NCI-H2107 (cell line): ENCODE results near the gene XCR1.
"Not testable (repeated sequence)": the region's sequence is repeated elsewhere in the genome, so short reads cannot be mapped to it uniquely, and the experiment has no call there.

Experiments
- DNase-seq: peaks from one replicate; lab custom pipeline; 2025; lab: John Stamatoyannopoulos, UW

Gene XCR1, protein sequence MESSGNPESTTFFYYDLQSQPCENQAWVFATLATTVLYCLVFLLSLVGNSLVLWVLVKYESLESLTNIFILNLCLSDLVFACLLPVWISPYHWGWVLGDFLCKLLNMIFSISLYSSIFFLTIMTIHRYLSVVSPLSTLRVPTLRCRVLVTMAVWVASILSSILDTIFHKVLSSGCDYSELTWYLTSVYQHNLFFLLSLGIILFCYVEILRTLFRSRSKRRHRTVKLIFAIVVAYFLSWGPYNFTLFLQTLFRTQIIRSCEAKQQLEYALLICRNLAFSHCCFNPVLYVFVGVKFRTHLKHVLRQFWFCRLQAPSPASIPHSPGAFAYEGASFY

DNA sequence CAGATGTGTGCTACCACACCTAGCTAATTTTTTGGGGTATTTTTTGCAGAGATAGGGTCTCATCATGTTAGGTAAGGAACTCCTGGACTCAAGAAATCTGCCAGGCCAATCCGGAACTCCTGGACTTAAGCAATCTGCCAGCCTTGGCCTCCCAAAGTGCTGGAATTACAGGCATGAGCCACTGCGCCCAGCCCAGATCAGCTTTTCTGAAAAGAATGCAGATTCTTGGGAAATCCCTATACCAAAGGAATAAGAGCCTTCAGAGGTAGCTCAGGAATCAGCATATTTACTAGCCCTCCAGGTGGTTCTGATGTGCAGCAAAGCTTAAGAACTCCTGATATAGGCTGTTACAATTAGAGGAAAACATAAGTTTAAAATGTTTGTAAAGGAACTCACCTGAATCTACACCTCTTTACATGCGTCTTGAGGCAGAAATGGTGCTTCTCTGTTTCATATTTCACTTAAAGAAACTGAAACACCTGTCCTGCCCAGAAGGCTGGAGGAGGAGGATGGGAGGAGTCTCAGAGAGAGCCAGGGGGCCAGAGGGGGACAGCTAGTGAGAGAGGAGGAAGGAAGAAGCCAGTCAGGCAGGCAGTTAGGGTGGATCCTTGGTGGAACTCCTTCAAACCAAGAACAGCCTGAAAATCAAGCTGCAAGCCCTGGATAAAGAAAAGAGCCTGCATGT is at the start of gene XCR1:
Gene XCR1 (minus strand): TSS at position 463 of the 685 bp plus-strand sequence. CDS start 5,536 bp downstream, outside the sequence.
- DNase-seq: no peak

DNA sequence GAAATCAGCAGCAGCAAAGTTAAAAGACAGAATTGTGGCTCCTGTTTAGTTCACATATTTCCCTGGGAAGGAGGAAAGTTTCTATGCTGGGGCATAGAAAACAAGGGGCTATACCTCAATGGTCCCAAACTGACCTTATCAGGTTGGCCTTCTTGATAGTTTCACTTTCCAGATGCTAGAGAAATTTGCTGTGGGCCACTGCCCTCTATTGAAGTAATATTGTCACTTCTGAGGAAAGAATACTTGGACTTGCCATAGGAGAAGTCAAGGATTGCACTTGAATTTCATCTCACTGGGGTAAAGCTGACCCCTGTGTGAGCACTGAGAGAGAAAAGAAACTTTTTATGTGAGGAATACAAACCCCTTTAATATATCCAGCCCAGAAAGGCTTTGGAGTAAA is 49.3 kb upstream of the XCR1 start:
- no peak for DNase-seq

DNA sequence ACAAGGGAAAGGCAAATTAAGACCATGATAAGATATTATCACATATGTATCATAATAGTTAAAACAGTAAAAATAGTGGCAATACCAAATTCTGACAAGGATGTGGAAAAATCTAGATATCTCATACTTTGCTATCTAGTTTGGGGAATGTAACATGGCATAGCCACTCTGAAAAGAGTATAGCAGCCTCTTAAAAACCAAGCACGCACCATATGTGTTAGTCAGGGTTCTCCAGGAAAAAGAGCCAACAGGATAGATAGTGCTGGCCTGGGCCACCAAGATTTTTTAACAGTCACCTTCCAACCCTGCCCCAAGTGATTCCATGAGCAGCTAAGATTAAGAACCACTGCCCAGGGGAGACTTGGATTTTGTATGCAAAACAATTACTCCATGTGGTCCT is 48.5 kb upstream of the XCR1 start:
- no peak for DNase-seq

DNA sequence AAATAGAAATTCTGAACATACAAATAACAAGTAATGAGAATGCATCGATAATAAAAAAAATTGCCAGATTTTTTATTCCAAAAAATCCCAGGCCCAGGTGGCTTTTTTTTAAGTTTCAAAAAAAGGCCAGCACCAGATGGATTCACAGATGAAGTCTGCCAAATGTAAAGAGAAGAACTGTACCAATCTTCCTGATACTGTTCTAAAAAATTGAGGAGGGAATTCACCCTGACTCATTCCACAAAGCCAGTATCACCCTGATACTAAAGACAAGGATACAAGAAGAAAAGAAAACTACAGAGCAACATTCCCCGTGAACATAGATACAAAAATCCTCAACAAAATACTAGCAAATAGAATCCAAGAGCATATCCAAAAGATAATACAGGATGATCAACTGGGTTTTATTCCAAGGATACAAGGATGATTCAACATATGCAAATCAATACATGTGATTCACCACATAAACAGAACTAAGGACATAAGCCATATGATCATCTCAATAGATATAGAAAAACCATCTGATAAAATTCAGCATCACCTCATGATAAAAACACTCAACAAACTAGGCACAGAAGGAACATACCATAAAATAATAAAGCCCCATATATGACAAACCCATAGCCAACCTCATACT is 44.1 kb upstream of the XCR1 start:
- DNase-seq: no peak

DNA sequence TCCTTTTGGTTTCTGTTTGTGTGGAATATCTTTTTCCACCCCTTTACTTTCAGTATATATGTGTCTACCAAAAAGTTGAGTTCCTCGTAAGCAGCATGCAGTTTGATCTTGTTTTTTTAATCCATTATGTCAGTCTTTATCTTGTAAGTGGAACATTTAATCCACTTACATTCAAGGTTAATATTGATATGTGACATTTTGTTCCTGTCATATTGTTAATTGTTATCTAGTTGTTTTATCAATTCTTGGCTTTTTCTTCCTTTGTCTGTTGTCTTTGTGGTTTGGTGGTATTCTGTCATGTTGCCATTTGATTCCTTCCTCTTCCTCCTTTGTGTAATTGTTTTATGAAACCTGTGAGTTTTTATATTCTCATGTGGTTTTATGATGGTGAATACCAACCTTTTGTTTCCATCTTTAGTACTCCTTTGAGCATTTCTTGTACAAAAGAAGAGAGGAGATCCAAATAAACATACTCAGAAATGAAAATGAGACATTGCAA is 43.4 kb upstream of the XCR1 start:
- DNase-seq: no peak

DNA sequence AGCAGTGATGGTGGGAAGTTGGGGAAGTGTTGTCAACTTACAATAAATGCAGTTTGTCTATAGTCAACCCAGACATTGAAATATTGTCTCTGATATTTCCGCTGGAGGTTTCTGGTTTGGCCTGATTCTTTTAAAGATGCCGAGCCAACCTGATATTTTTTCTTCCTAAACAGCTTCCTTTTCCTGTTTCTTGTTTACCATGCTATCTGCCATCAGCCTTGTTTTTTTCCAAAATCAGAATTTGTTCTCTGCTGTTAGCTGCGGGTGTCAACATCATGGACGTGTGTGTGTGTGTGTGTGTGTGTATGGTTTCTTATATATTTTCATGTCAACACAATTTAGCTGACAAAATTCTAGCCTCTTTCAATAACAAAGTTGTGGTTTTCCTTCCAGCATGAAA is 41.2 kb upstream of the XCR1 start:
- no peak for DNase-seq

DNA sequence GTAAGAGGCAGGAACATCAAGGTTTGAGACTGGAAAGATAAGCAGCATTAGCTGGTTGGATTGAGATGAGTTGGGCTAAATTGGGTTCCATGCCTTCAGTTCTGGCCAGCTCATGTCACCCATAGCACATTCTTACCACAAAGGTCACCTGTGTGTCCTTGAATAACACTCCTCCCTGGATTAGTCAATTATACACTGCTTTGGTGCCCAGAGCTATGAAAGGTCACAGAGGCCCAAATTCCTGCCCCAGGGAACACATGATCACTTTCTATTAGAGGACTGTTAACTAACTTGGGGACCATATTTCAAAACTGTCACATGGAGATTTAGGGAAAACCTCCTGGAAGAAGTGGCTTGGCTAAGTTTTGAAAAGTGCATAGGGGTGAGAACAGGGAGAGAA is 40.1 kb upstream of the XCR1 start:
- no peak for DNase-seq

DNA sequence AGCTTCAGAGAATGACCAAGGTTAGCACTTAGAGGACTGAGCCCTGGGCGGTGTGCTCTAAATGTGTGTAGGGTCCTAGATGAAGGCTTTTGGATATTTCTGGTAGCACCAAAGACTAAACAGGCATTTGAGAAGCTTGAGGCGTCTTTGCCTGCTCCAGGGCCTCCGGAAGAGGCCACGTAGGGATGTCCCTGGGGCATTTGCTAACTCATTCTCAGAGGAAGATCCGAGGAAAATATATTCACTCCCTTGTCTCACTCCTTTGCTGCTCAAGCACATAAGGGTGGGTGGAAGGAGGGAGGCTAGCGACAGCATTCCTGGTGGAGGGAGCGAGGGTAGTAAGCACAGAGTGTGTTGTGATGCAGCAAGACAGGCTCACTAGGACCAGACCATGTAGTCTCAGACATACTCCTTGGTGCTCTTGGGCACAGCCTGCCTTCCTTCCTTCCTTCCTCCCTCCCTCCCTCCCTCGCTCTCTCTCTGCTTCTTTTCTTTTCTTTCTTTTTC is 38.5 kb upstream of the XCR1 start:
- DNase-seq: no peak

DNA sequence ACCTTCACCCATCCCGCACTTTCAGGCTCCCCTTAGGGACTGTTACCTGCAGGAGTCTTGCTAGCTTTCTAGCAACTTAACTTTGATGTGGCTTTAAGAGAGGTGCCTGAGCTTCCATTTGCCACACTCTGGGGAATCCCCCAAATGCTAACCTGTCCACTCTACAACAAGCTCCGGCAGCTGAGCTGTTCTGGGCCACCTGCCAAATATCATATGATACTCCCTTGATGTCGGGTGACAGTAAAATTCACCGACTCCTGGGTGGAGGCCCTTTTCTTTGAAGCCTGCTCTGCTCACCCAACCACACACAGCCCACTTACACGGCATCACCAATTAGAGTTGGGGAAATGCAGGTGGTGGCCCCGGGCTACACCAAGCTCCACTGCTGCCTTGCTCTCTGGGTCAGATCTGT is 38.0 kb upstream of the XCR1 start:
- peak; percentile 63 for DNase-seq

DNA sequence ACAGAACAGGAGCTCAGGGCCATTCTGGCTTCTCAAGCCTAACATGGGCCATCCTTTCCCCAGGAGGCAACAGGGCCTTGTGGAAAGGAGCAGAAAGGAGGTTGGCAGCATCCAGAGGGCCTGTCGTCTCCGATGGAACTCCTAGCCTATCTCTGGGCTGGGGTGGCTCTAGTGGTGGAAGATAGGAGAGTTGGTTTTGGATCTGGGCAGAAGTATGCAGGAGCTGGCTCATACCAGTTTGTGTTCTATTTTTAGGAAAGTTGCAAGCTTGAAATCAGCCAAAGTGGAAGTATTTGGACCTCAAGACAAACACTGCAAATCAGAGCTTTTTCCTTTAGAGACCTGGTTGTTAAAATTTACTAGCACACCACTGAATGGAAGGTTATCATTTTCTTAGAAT is 35.4 kb upstream of the XCR1 start:
- DNase-seq: no peak

DNA sequence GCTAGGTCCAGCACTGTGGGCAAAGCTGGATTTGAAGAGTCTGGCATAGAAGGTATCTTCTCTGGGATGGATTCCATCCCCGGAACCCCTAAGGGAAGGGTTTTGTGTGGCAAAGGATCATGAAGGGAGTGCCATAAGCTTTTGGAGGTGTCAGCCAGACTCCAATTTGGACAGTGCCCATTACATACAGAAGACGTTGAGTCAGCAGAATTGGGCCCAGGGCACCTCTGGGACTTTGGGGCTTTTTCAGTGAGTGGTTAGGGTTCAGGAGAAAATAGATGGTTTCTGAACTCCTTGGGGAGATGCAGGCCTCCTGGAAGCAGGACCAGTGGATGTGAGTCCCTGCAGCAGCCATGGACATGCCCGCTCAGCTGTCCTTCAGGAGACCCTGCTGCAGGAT is 34.6 kb upstream of the XCR1 start:
- DNase-seq: no peak

DNA sequence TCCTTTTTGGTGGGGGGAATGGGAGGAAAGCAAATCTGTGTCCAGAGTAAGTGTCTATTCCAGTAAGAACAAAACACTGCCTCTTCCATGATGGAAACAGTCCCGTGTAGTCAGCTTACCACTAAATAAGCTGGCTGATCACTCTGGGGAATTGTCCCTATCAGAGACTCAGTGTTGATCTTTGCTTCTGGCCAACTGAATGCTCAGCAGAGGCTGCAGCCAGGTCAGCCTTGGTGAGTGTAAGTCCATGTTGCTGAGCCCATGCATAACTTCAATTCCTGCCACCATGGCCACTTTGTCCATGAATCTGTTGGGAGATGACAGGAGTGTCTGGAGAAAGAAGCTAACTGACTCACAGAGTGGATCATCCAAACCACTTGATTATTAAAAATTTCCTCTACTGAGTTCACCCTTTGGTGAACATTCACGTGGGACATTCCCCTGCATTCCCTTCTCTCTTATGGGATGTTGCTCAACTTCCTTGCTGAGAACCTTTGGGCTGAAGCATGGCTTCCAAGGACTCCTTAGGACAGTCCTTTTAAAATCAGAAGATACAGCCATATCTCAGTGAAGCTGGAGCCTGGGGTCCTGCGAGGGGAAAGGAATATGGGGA is 33.9 kb upstream of the XCR1 start:
- DNase-seq: no peak

DNA sequence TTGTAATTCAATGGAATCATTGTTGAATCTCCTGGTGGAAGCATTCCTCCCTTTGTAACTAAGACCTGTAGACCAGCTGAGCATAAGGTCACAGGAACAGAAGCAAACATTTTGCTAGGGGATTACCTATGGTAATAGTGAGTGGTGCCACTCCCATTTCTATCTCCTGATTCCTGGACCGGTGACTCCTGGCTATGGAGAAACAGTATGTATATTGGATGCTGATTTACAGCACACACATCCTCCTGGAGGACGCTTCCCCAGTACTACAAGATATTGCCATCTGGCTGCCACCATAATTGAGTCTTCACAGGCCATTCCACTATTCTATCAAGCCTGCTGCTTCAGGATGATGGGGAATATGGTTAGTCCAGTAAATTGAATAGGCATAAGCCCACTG is 33.3 kb upstream of the XCR1 start:
- no peak for DNase-seq

DNA sequence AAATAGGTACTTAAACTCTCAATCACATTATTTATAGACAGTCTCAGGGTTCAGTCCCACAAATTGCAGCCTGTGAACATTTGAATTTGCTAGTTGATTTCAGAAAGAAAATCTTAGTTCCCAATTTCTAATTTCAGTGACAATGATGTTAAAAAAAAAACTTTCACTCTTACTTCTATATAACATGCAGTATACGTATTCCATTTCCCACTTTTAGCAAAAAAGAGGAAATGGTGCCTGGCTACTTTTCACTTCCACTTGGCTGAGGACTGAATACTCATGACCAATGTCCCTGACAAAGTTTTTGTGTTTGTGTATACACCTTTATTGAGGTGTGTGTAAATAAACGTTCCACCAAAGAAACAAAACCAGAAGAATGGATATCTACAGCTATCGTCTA is 32.1 kb upstream of the XCR1 start:
- DNase-seq: no peak

DNA sequence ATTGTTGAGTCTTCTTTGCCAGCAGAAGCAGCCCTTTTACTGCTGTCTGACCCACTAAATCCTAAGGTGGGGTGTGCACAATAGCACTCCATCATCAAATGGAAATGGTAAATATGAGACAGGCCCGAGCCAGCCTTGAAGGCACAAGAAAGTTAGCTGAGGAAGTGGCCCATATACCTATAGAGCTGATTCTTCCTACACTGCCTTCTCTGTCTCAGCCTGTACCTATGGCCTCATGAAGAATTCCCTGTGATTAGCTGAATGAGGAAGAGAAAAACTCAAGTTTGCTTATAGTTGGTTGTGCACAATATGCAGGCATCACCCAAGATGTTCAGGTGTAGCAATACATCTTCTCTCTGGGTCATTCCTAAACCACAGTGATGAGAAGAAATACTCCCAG is 31.7 kb upstream of the XCR1 start:
- no peak for DNase-seq

DNA sequence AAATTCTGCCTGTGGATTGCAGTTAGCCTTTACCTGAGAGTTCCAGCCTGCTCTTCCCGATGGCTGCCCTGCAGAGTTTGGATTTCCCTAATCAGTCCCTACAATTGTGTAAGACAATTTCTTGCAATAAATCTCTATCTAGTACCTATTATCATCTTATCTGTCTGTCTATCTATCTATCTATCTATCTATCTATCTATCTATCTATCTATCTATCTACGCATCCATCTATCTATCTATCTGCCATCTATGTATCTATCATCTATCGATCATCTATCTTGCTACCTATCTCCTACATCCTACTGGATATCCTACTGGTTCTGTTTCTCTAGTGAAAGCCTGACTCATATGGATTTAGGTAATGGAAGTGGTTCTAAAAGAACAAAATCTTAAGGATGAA is 30.4 kb upstream of the XCR1 start:
- no peak for DNase-seq

DNA sequence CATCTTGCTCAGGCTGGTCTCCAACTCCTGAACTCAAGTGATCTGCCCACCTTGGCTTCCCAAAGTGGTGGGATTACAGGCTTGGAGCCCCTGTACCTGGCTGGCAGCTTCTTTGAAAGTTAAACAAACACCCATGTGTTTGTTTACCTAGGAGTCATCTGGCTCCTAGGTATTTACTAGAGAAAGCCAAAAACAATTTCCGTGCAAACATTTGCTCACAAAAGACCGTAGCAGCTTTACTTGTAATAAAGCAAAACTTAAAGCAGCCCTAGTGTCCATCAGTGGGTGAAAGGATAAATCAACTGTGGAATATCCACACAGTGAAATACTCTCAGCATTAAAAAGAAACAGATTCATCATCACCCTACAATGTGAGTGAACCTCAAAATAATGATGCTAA is 29.4 kb upstream of the XCR1 start:
- no peak for DNase-seq

DNA sequence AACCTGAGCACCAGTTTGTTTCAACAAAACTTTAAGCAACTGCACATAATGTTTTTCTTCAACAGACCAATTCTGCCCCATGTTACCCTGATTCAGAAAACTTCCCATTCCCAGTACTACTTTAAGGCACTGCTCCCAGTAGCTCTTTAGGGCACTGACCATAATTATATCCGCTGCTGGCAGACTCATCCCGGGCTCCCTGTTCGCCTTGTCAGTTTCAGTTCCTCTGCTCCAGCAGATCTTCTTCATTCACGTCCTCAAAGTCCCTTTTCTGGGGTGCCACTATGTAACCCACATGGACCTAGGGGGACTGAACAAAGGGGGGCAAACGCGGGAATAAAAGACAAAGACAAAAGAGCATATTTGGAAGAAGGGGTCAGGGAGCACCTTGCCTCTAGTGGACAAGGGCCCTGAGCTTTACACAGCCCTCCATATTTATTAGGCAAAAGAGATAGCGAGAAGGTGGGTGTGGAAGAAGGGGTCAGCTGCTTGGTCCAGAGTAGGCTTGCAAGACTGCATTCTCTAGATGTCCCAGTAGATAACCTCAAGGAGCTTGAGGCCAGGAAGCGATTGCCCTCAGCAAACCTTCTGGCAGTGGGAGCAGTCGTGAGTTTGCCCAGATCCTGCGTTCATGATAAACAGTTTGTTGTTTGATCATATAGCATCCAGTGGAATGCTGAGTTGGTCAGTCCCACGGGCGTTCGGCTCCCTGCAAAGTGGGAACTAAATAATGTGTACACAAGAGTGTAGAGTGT is 26.7 kb upstream of the XCR1 start:
- DNase-seq: not testable (repeated sequence)

DNA sequence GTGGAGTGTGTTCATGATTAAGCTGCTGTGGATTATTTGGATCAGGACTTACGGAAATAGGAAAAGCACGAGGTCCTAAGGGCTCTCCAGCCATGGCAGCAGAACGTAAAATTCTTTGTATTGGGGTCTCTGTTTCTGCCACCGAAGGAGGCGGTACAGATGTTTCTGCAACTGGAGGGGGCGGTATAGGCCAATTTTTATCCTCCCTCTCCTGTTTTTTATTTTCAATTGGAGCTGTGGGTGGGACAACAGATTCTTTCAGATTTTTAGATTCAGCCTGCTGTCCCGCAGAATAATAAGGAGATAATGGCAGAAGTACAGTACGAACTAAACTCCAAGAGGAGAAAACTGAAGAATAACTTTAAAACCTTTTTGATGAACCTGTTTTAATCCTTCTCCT is 26.0 kb upstream of the XCR1 start:
- DNase-seq: not testable (repeated sequence)

DNA sequence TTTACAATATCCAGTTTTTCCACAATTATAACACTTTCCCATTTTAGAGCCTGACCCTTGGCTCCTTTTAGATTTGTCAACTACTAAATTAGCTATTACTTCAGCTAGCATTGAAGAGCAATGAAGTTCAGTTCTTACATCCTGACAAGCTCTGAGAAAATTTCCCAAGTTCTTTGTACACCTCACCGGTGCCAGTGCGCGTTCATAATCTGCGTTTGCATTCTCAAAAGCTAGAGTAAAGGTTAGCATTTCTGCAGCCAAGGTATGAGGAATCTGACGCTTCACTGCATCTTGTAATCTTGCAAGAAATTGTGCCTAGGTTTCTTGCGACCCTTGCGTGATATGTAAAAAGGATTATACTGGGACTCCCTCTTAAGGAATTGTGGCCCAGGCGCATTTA is 25.2 kb upstream of the XCR1 start:
- DNase-seq: no peak

DNA sequence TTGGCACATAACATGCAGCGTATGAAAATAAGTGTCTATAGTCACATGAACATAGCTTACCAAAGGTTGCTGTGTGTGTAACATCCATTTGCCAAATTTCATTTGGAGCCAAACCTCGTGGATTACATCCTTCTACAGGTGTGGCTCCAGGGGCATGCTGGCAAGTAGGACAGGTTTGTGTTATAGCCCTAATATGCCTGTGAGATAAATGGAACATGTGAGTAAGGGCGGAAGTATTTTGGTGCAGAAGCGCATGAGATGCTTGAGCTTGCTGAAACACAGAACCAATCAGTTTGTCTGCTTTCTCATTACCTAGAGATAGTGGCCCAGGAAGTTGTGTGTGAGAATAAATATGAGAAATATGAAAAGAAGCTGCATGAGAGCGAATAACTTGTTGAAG is 21.8 kb upstream of the XCR1 start:
- no peak for DNase-seq

DNA sequence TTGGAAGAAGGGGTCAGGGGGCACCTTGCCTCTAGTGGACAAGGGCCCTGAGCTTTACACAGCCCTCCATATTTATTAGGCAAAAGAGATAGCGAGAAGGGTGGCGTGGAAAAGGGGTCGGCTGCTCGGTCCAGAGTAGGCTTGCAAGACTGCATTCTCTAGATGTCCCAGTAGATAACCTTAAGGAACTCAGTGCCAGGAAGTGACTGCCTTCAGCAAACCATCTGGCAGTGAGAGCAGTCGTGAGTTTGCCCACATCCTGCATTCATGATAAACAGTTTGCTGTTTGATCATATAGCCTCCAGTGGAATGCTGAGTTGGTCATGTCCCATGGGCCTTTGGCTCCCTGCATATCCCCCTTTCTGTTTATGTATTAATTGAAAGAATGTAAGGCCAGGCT is 18.9 kb upstream of the XCR1 start:
- not testable (repeated sequence) for DNase-seq
